ENCODE results near the gene MAGEB6B.
"Not testable (repeated sequence)": the region's sequence is repeated elsewhere in the genome, so short reads cannot be mapped to it uniquely, and the experiment has no call there.

MAGEB6B gene, protein sequence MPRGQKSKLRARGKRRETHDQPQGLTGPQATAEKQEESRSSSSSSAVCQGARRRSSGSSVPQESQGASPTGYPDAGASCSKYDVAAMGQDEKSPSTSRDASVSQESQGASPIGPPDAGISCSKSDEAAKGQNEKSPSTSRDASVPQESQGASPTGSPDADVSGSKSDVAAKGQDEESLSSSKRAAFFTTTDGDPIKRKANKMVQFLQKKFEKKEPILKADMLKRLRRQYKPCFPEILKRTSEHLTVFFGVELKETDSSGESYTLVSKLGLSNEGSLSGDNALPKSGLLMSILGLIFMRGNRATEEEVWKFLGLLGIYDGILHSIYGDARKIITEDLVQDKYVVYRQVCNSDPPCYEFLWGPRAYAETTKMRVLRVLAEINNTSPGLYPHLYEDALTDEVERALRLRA

DNA sequence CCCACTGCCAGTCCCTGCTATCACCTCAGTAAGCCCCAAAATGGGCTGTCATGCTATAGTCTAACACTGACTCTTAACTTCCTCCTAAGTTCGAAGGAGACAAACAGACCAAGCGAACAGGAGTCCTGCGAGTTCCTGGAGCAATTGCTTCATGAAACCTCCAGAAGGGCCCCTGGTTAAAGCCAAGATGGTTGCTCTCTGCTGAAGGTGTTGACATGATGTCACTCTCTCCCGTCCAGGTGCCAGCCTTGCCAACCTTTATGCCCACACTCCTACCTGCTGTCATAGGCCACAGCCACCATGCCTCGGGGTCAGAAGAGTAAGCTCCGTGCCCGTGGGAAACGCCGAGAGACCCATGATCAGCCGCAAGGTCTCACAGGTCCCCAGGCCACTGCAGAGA, at the start of gene MAGEB6B:
Gene MAGEB6B, plus strand, starts transcription at position 301 of the 400 bp plus-strand sequence. Its CDS starts 0 bp downstream, at position 301.
- in situ Hi-C loops (cut with HindIII; ENCODE audit: low sequenced_read_pairs), result no loop called here

DNA sequence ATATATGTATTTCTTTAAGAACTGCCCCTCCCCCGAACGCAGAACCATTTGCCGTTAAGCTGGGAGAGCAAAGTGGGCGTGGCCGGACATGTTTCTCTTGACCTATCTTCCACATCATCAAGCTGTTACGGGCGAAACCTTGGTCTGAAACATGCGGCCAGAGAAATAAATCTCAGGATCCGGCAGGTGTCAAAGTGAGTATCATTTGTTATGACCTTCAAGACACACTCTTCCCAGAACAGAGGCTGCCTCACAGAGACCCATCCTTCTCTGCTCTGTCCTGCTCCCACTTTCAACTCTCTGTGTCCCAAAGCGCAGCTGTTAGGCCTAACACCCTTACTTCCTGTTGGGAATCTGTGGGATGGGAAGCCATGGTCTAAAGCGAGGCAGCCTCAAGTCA, 22.1 kb upstream of the MAGEB6B start, which contains the start of gene MAGEB18:
Gene MAGEB18, plus strand, starts transcription at position 70 of the 400 bp plus-strand sequence. CDS start 643 bp downstream, outside the sequence.
- in situ Hi-C loops (cut with HindIII; ENCODE audit: low sequenced_read_pairs), result no loop called here

DNA sequence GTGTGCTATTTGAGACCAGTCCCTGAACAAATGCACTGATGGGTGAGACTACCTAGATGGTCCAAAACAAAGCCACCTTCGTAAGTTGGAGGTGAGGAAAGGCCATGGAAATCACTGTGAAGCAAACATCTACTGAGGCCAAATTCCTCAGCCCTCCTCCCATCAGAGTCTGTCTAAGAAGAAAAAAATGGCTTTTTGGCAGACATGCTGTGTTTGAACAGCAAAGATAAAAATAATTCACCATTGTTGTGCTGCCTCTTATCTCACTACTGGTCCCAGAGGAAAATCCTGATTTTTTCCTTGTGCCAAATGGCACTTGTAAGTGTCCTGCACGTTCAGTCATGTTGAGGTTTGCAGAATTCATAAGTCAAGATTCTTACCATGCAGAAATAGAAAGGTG, 14.4 kb upstream of the MAGEB6B start:
- in situ Hi-C loops (cut with HindIII; ENCODE audit: low sequenced_read_pairs), result no loop called here

GRCh38 chrX:26192204-26192603, 31.8 kb downstream of the MAGEB6B start, which contains the start of gene MAGEB6:
MAGEB6 (plus strand) TSS chrX:26192440; CDS start chrX:26193847, 1,407 bp downstream.
- in situ Hi-C loops (cut with HindIII; ENCODE audit: low sequenced_read_pairs), result no loop called here

- in situ Hi-C loops (cut with HindIII; ENCODE audit: low sequenced_read_pairs), result no loop called here
These were observed 43.2 kb downstream of the MAGEB6B start for GRCh38 chrX:26203561-26203960.

DNA sequence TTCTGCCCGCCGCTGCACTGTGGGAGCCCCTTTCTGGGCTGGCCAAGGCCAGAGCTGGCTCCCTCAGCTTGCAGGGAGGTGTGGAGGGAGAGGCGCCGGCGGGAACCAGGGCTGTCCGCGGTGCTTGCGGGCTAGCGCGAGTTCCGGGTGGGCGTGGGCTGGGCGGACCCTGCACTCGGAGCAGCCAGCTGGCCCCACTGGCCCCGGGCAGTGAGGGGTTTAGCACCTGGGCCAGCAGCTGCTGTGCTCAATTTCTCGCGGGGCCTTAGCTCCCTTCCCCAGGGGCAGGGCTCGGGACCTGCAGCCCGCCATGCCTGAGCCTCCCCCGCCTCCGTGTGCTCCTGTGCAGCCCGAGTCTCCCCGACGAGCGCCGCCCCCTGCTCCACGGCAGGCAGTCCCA, 44.3 kb downstream of the MAGEB6B start:
- in situ Hi-C loops (cut with HindIII; ENCODE audit: low sequenced_read_pairs), result not testable (repeated sequence)

DNA sequence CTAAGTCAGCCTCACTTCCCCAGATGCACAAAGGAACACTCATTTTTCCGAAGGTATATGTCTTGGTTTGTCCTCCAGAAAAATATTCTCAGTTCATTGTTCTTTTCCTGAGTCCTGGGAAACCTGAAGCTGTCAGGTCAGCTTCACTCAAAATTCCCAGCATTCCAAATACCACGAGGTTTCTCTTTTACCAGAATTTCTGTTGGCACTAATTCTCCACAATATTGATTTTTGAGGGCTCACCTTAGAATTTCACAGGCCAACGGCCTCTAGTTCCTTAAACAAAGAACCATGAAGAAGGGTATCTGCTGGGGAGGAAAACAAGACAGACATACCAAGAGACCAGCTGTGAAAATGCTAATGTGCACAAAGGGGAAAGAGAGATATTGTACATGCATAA, 47.6 kb downstream of the MAGEB6B start:
- in situ Hi-C loops (cut with HindIII; ENCODE audit: low sequenced_read_pairs), result no loop called here

Data from DLD1 (cell line).